ENCODE results near the gene SSBP4. TPM values are rescaled to one million over a fixed set of nuclear protein-coding genes. Genes with fewer than 3 reads are reported as not detected.

Gene SSBP4
- total RNA-seq, 4 donors from 2014 or later, result 40.5 to 75.6 (median 56.1) TPM

DNA sequence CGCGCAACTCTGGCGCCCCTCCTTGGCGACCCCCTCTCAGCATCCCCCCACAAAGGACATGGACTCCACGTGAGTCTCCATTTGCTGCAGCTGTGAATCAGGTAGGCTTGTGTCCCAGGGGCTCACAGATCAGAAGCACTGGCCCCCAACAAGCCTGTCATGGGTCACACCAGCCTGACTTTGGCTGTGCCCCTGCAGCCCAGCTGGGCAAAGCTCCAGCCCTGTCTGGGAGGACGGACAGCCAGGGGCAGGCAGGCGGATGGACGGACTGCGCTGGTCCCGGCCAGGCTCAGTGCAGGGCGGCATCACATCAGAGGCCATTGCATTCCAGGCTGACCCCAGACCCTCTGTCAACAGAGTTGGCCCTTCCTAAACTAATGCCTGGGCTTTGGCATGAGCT is 47.2 kb downstream of the SSBP4 start:
- no peak overlapping the region for H3K4me3 ChIP-seq (replicated peaks in 1 of 3)
- DNase-seq, result no peak
- H3K36me3 ChIP-seq, result peaks cover 3 to 7% of the 10 kb centered on the region in 2 donors
- H3K27ac ChIP-seq, result peak overlapping the region in 1 of 3 donors; percentile 25
- whole genome bisulfite sequencing, 2 donors, result 85 to 100% methylated on average over 5 to 8 of the region's 11 CpGs
- H3K27me3 ChIP-seq, result no peaks in the 10 kb centered on the region
- peaks cover 16 to 48% of the 10 kb centered on the region in 2 donors for H3K4me1 ChIP-seq
- H3K9me3 ChIP-seq, result no peaks in the 10 kb centered on the region
- TF ChIP-seq, protein P1, sequence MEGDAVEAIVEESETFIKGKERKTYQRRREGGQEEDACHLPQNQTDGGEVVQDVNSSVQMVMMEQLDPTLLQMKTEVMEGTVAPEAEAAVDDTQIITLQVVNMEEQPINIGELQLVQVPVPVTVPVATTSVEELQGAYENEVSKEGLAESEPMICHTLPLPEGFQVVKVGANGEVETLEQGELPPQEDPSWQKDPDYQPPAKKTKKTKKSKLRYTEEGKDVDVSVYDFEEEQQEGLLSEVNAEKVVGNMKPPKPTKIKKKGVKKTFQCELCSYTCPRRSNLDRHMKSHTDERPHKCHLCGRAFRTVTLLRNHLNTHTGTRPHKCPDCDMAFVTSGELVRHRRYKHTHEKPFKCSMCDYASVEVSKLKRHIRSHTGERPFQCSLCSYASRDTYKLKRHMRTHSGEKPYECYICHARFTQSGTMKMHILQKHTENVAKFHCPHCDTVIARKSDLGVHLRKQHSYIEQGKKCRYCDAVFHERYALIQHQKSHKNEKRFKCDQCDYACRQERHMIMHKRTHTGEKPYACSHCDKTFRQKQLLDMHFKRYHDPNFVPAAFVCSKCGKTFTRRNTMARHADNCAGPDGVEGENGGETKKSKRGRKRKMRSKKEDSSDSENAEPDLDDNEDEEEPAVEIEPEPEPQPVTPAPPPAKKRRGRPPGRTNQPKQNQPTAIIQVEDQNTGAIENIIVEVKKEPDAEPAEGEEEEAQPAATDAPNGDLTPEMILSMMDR (IDR thresholded peaks at IDR 0.05), result no peak
- no peak for TF ChIP-seq POLR2A (IDR thresholded peaks at IDR 0.05)
- intact Hi-C loops (cut with DNase I), result loop anchor here (10.0 kb wide), 1 partner anchor 48 kb away; no protein-coding TSS in a partner anchor

DNA sequence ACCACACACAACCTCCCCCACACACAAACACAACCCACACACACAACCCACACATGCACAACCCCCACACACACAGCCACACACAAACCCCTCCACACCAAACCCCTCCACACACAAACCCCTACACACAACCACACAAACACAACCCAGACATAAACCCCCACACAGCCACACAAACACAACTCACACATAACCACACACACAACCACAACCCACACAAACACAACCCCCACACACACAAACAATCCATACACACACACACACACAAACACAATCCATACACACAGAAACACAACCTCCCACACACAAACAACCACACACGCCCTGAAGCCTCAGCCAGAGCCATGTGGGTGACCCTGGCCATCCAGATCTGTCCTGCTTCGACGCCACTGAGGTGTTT is 48.8 kb downstream of the SSBP4 start:
- intact Hi-C loops (cut with DNase I), result loop anchor here (10.0 kb wide), 1 partner anchor 47 kb away; no protein-coding TSS in a partner anchor
- TF ChIP-seq POLR2A (IDR thresholded peaks at IDR 0.05), result no peak
- TF ChIP-seq, protein P1 (IDR thresholded peaks at IDR 0.05), result no peak
- Histone ChIP-seq H3K9me3 (no peaks in the 10 kb centered on the region), H3K27ac (no peak overlapping the region), H3K36me3 (peaks cover 0 to 8% of the 10 kb centered on the region in 2 donors), H3K4me1 (peaks cover 16 to 48% of the 10 kb centered on the region in 2 donors), H3K27me3 (no peaks in the 10 kb centered on the region), H3K4me3 (replicated peaks in 1 of 3) (no peak overlapping the region)
- no peak for DNase-seq
- WGBS, 2 donors, result 91 to 94% methylated on average over 3 of the region's 3 CpGs

DNA sequence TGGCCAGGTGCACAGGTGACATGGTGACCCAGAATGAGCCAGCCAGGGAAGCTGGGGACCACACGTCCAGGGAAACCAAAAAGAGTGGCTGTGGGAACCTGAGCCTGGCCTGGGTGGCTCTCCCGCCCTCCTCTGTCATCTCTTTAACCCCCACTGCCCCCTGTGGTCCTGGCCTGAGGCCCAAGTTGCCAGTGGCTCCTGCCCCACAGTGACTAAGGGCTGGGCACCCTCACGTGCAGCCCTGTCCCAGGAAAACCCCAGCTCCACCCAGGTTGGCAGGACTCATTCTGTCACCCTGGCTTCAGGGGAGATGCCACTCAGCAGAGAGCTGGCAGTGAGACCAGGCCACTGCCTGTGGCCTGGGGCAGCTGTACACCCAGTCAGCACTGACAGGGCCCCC is 49.3 kb downstream of the SSBP4 start:
- TF ChIP-seq, protein P1 (IDR thresholded peaks at IDR 0.05), result no peak
- no peak for TF ChIP-seq POLR2A (IDR thresholded peaks at IDR 0.05)
- Histone ChIP-seq H3K9me3 (no peaks in the 10 kb centered on the region), H3K4me3 (replicated peaks in 1 of 3) (no peak overlapping the region), H3K4me1 (peaks cover 16 to 48% of the 10 kb centered on the region in 2 donors), H3K36me3 (peaks cover 0 to 8% of the 10 kb centered on the region in 2 donors), H3K27ac (no peak overlapping the region), H3K27me3 (no peaks in the 10 kb centered on the region)
- intact Hi-C loops (cut with DNase I), result loop anchor here (10.0 kb wide), 1 partner anchor 46 kb away; no protein-coding TSS in a partner anchor
- WGBS, 2 donors, result 86% methylated on average over 3 of the region's 3 CpGs; no CpG with 5 or more reads in 1 of the 2 donors
- DNase-seq, result no peak

DNA sequence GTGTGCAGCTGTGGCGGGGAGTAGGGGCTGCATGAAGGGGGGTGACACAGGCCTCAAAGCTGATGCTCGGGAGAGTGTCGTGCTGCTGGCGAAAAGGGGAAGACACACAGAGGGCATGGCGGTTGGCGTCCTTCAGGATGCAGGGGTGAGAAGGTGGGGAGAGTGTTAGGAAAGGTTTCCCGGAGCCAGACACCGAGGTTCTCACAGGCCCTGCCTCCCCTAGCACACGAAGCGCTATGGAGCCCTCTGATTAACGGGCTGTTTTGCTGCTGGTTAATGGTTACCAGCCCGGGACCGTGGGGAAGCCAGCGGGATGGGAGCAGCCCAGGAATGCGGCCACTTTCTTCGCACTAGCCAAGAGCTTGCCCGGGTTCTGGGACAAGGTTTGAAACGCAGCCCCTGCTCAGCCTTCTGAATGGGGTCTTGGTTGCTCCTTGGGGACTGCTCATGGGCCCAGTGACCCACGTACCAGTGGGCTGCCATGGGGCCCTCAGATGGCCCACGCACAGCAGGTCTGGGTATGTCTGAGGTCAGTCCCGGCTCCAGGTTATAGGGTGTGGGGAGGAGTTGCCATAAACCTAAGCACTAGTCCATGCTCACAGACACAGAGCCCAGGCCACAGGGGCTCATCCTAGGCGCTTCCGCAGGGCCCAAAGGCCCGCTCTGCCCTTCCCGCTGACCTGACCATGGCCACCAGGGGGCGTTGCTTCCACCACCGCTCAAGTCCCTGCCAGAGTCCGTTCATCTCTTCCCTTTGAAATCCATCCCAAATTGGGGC is 50.1 kb downstream of the SSBP4 start:
- Histone ChIP-seq H3K27ac (no peak overlapping the region), H3K36me3 (peaks cover 0 to 8% of the 10 kb centered on the region in 2 donors), H3K9me3 (no peaks in the 10 kb centered on the region), H3K4me3 (replicated peaks in 1 of 3) (no peak overlapping the region), H3K27me3 (no peaks in the 10 kb centered on the region), H3K4me1 (peaks cover 14 to 42% of the 10 kb centered on the region in 2 donors)
- WGBS, 2 donors, result 77 to 83% methylated on average over 16 to 22 of the region's 28 CpGs
- peak; percentile 42 to 47 for DNase-seq
- no peak for TF ChIP-seq POLR2A (IDR thresholded peaks at IDR 0.05)
- TF ChIP-seq, protein P1 (IDR thresholded peaks at IDR 0.05), result peak; percentile 45 to 75 (median 54)
- intact Hi-C loops (cut with DNase I), result loop anchor here (10.0 kb wide), 1 partner anchor 46 kb away; no protein-coding TSS in a partner anchor

DNA sequence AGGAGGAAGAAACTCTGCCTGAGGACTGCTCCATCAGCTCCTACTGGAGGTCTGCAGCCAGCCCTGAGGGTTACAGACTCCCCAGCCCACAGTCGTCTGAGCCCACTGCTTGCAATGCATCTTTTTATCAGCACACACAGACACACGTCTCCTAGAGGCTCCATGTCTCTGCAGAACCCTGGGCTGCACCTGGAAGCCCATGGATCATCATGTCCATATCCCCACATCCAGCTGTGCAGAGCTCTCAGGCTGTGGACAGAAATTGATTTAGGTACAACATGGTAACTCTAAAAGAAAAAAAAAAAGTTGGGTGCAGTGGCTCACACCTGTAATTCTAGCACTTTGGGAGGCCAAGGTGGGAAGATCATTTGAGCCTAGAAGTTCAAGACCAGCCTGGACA is 51.6 kb downstream of the SSBP4 start:
- Histone ChIP-seq H3K9me3 (no peaks in the 10 kb centered on the region), H3K4me1 (peaks cover 0 to 27% of the 10 kb centered on the region in 2 donors), H3K27me3 (no peaks in the 10 kb centered on the region), H3K27ac (no peak overlapping the region), H3K36me3 (peaks cover 0 to 8% of the 10 kb centered on the region in 2 donors), H3K4me3 (replicated peaks in 1 of 3) (no peak overlapping the region)
- intact Hi-C loops (cut with DNase I), result no loop called here
- 68 to 86% methylated on average over 2 of the region's 2 CpGs for WGBS, 2 donors
- DNase-seq, result no peak
- TF ChIP-seq POLR2A (IDR thresholded peaks at IDR 0.05), result no peak
- TF ChIP-seq, protein P1 (IDR thresholded peaks at IDR 0.05), result no peak
